HepG2 (cell line): Measurements from ENCODE around the gene DYSF. TPM values are rescaled to one million over a fixed set of nuclear protein-coding genes. Genes with fewer than 3 reads are reported as not detected.

Source experiments
- ATAC-seq: fragments of 200-7000 bp; cut with Tn5 transposase; 3 replicates; pipeline ENCODE4 v1.9.1; 2020; ENCODE audit warnings: mild to moderate bottlenecking, moderate library complexity
- BruUV-seq: library from RNA; stranded (reverse); fragments of 400-500 nt; replicated peaks from 2 replicates; lab custom pipeline; 2021; lab: Mats Ljungman, UMichigan
- CTCF ChIA-PET: fragments of 300-600 bp; formaldehyde crosslinking; extraction: SDS; loops from one replicate; lab custom pipeline; 2021; ENCODE audit warnings: low total read pairs, inconsistent platforms, low intra/inter-chr PET ratio; lab: Yijun Ruan, JAX
- POLR2A ChIA-PET: fragments of 350-600 bp; sonication (Branson Sonifier 250); formaldehyde crosslinking; loops from one replicate; lab custom pipeline; 2020; ENCODE audit warnings: antibody characterized with exemption, inconsistent platforms; lab: Yijun Ruan, JAX
- DNase-seq: peaks from one replicate; pipeline ENCODE4 v3.0.0-alpha.2; 2015; ENCODE audit warnings: low spot score
- FAIRE-seq: peaks from 3 replicates; lab custom pipeline; 2011; peaks lifted over from hg19 to GRCh38; lab: Jason Lieb, UNC
- H2AFZ ChIP-seq: one replicate; pipeline ENCODE4 v1.6.1; 2011; ENCODE audit warnings: low read length, inconsistent platforms
- H3K27ac ChIP-seq: fragments of 300-600 bp; 3 replicates; pipeline ENCODE4 v1.8.0; 2011; ENCODE audit warnings: mixed run types, mild to moderate bottlenecking, mixed read lengths, low read length, inconsistent platforms; ENCODE audit not compliant: insufficient read depth; ENCODE audit errors: extremely low read length
- H3K27me3 ChIP-seq, 2 experiments: fragments of 200-600 bp in 1 of 2; 2 replicates in 1 of 2; 3 replicates in 1 of 2; pipeline versions ENCODE4 v1.6.0 to v1.8.0; 2011; ENCODE audit warnings: low read length in 2 of 2, mild to moderate bottlenecking in 2 of 2, moderate library complexity in 2 of 2, inconsistent platforms in 1 of 2; ENCODE audit not compliant: insufficient read depth in 2 of 2, control insufficient read depth in 1 of 2
- H3K36me3 ChIP-seq, 2 experiments: fragments of 200-600 bp in 1 of 2; replicated peaks in 1 of 2; 2 replicates in 1 of 2; 3 replicates in 1 of 2; pipeline versions ENCODE4 v1.5.1 to v1.8.0; 2011; ENCODE audit warnings: low read length in 2 of 2, inconsistent platforms in 1 of 2; ENCODE audit not compliant: insufficient read depth in 2 of 2, control insufficient read depth in 1 of 2
- H3K4me1 ChIP-seq: 2 replicates; pipeline ENCODE4 v1.5.1; 2012; ENCODE audit warnings: low read length, inconsistent platforms; ENCODE audit not compliant: insufficient read depth
- H3K4me2 ChIP-seq: 2 replicates; pipeline ENCODE4 v1.6.0; 2011; ENCODE audit warnings: low read depth, low read length, inconsistent platforms
- H3K4me3 ChIP-seq, 3 experiments: fragments of 200-600 bp in 1 of 3; sonication (generic), shearing (Covaris generic) in 1 of 3; replicated peaks in 1 of 3; 2 replicates each; pipeline ENCODE4 v1.5.1; 2011 to 2016; ENCODE audit warnings: low read length in 3 of 3, inconsistent platforms in 2 of 3, low read depth in 2 of 3, mild to moderate bottlenecking in 2 of 3, control low read depth in 1 of 3, mixed read lengths in 1 of 3; ENCODE audit not compliant: insufficient read depth in 1 of 3
- H3K79me2 ChIP-seq: one replicate; pipeline ENCODE4 v1.6.1; 2011; ENCODE audit warnings: low read length, inconsistent platforms; ENCODE audit not compliant: insufficient read depth
- H3K9ac ChIP-seq: 2 replicates; pipeline ENCODE4 v1.6.0; 2011; ENCODE audit warnings: mild to moderate bottlenecking, low read depth, low read length, inconsistent platforms; ENCODE audit not compliant: insufficient read depth
- H3K9me3 ChIP-seq: 2 replicates; pipeline ENCODE4 v1.5.1; 2012; ENCODE audit warnings: mild to moderate bottlenecking, low read length
- H4K20me1 ChIP-seq: 2 replicates; pipeline ENCODE4 v1.6.0; 2011; ENCODE audit warnings: inconsistent platforms, mild to moderate bottlenecking, low read length, moderate library complexity; ENCODE audit not compliant: insufficient read depth
- DBP ChIP-seq: sonication (generic); formaldehyde crosslinking; IDR thresholded peaks from 2 replicates; pipeline ENCODE4 v1.4.0; 2020; ENCODE audit warnings: missing genetic modification reagents; ENCODE audit errors: not compliant biosample characterization
- MAFF ChIP-seq: IDR thresholded peaks from 2 replicates; pipeline ENCODE4 v1.6.1; 2011; ENCODE audit warnings: low read depth, low read length, improper control_type of control experiment
- MAFK ChIP-seq, 2 experiments: IDR thresholded peaks in 1 of 2; conservative IDR thresholded peaks in 1 of 2; 2 replicates each; pipeline ENCODE4 v1.6.1; 2011; ENCODE audit warnings: improper control_type of control experiment in 2 of 2, low read length in 2 of 2
- SRSF1 ChIP-seq: fragments of 200-400 bp; formaldehyde crosslinking; optimal IDR thresholded peaks from 2 replicates; pipeline ENCODE3; 2017; ENCODE audit warnings: mild to moderate bottlenecking, low read depth, low read length, moderate library complexity
- ZFP91 ChIP-seq: sonication (generic); formaldehyde crosslinking; IDR thresholded peaks from 2 replicates; pipeline ENCODE4 v1.9.0; 2022; ENCODE audit warnings: missing genetic modification reagents, mild to moderate bottlenecking, borderline replicate concordance
- ZNF10 ChIP-seq: sonication (generic); formaldehyde crosslinking; IDR thresholded peaks from 2 replicates; pipeline ENCODE4 v1.4.0; 2020; ENCODE audit warnings: mild to moderate bottlenecking, low read depth, missing genetic modification reagents, borderline replicate concordance
- WGBS: methylation state at CpG from one replicate; pipeline ENCODE4 v1.1.6; 2017; ENCODE audit warnings: low lambda C conversion rate; 5-methylcytosine and 5-hydroxymethylcytosine counted together
- in situ Hi-C: cut with HindIII; loops from 2 replicates; pipeline ENCODE4 v1.10.0; 2017; ENCODE audit warnings: low pct_unique_long_range_greater_than_20kb; ENCODE audit not compliant: extremely low pct_ligation_motif_present
- intact Hi-C: fragments of 100-400 bp; cut with micrococcal nuclease; formaldehyde crosslinking; loops from one replicate; pipeline ENCODE4 v1.10.0; 2022; ENCODE audit not compliant: unreplicated experiment
- polyA plus RNA-seq, 8 experiments: library from polyadenylated mRNA; depleted of rRNA in 3 of 8; stranded (reverse) in 7 of 8; unstranded in 1 of 8; fragments of >200 nt; fragmentation: Illumina TruSeq in 4 of 8; extraction: Trizol in 4 of 8; gene quantifications; 2 replicates each; pipeline versions ENCODE4 v1.2.1 to v1.2.3, GENCODE V29; 2011 to 2016; ENCODE audit warnings: low read depth in 4 of 8, missing spikeins in 1 of 8, mixed read lengths in 1 of 8; ENCODE audit not compliant: insufficient read depth in 1 of 8
- total RNA-seq, 5 experiments: library from RNA; depleted of rRNA; stranded (reverse); fragments of >200 nt; fragmentation: Illumina TruSeq; extraction: Trizol; gene quantifications; 2 replicates each; pipeline ENCODE4 v1.2.3, GENCODE V29; 2016; ENCODE audit warnings: low read depth in 1 of 5
- TF ChIP-seq, protein P1 (sequence below): sonication (generic); formaldehyde crosslinking; IDR thresholded peaks from 2 replicates; pipeline ENCODE4 v1.4.0; 2020; ENCODE audit warnings: mild to moderate bottlenecking, missing genetic modification reagents, borderline replicate concordance

DYSF gene
- total and polyA plus RNA-seq, 2 of the 13 experiments (the other 11 are each of a cell fraction or from before 2014, with no cell fraction given), result 0.15 to 2.4 TPM

DNA sequence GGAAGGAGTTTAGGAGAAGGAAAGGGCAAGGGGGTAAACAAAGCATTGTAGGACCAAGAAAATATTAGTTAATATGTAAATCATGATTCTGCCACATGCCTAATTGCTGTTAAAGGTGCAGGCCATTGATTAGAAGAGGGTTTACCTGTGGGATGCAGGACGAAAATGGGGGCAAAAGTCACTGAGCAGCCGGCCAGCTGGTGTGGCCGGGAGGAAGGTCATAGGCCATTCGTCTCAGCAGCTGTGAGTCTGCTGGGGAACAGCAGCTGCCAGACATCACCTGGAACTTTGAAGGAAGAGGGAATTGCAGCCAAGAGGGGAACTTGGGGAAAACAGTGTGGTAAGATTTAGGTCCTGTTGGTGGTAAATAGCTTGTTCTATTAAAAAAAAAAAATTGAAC is 184.4 kb downstream of the DYSF start (continued):
- TF ChIP-seq, protein P1, sequence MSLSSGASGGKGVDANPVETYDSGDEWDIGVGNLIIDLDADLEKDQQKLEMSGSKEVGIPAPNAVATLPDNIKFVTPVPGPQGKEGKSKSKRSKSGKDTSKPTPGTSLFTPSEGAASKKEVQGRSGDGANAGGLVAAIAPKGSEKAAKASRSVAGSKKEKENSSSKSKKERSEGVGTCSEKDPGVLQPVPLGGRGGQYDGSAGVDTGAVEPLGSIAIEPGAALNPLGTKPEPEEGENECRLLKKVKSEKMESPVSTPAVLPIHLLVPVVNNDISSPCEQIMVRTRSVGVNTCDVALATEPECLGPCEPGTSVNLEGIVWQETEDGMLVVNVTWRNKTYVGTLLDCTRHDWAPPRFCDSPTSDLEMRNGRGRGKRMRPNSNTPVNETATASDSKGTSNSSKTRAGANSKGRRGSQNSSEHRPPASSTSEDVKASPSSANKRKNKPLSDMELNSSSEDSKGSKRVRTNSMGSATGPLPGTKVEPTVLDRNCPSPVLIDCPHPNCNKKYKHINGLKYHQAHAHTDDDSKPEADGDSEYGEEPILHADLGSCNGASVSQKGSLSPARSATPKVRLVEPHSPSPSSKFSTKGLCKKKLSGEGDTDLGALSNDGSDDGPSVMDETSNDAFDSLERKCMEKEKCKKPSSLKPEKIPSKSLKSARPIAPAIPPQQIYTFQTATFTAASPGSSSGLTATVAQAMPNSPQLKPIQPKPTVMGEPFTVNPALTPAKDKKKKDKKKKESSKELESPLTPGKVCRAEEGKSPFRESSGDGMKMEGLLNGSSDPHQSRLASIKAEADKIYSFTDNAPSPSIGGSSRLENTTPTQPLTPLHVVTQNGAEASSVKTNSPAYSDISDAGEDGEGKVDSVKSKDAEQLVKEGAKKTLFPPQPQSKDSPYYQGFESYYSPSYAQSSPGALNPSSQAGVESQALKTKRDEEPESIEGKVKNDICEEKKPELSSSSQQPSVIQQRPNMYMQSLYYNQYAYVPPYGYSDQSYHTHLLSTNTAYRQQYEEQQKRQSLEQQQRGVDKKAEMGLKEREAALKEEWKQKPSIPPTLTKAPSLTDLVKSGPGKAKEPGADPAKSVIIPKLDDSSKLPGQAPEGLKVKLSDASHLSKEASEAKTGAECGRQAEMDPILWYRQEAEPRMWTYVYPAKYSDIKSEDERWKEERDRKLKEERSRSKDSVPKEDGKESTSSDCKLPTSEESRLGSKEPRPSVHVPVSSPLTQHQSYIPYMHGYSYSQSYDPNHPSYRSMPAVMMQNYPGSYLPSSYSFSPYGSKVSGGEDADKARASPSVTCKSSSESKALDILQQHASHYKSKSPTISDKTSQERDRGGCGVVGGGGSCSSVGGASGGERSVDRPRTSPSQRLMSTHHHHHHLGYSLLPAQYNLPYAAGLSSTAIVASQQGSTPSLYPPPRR (CRISPR knock-in tag), result no peak
- no peak for TF ChIP-seq SRSF1

- no peak for ATAC-seq
- DNase-seq, result no peak
- in situ Hi-C loops (no loop called here), intact Hi-C loops (no loop called here)
- no peaks in the 10 kb centered on the region for H3K36me3 ChIP-seq
- no peak overlapping the region for H3K4me3 ChIP-seq
- WGBS, result 48% methylated on average over 4 of the region's 4 CpGs
- H3K27ac ChIP-seq, result no peak overlapping the region
- FAIRE-seq, result no peak
- no peak overlapping the region for H3K9ac ChIP-seq
- H3K9me3 ChIP-seq, result no peaks in the 10 kb centered on the region
- H2AFZ ChIP-seq, result no peak overlapping the region
- no peak overlapping the region for H3K4me2 ChIP-seq
- TF ChIP-seq ZNF10 (CRISPR knock-in tag) (no peak), MAFK (conservative IDR thresholded peaks at IDR 0.05 in 1 of 2, IDR thresholded peaks at IDR 0.05 in 1 of 2; ENCODE audit: low read length in 2 of 2) (peak; percentile 59 to 79; a peak in 3 of 4 replicates), DBP (CRISPR knock-in tag) (no peak), MAFF (peak; percentile 80), ZFP91 (no peak)
- H3K27me3 ChIP-seq, result no peaks in the 10 kb centered on the region
- H3K4me1 ChIP-seq, result no peaks in the 10 kb centered on the region
- no peaks in the 10 kb centered on the region for H4K20me1 ChIP-seq
- H3K79me2 ChIP-seq, result no peaks in the 10 kb centered on the region
- POLR2A ChIA-PET, result no interaction called here
- no TSS peak for BruUV-seq
- CTCF ChIA-PET, result no interaction called here
Observed at GRCh38 chr2:71639735-71640134, 186.4 kb downstream of the DYSF start.
